Natural killer cell (primary cell): Measurements from ENCODE around the gene CLDN1. TPM values are rescaled to one million over a fixed set of nuclear protein-coding genes. Genes with fewer than 3 reads are reported as not detected.

Experiments used
- ATAC-seq, 3 donors: fragments of 150-1000 bp in 2 of 3; fragments of 200-7000 bp in 1 of 3; cut with Tn5 transposase; 1 replicate in 1 of 3; 2 replicates in 2 of 3; pipeline ENCODE4 v1.10.0; 2021; ENCODE audit warnings: mild to moderate bottlenecking in 2 of 3, moderate library complexity in 2 of 3
- DNase-seq, 2 donors: peaks; one replicate each; pipeline versions ENCODE4 v3.0.0 to v3.0.0-alpha.2; 2013 to 2021; ENCODE audit warnings: mixed read lengths in 1 of 2
- H3K27ac ChIP-seq: one replicate; pipeline ENCODE4 v1.5.1; 2013; ENCODE audit warnings: mild to moderate bottlenecking, low read length
- H3K27me3 ChIP-seq: one replicate; pipeline ENCODE4 v1.6.1; 2013; ENCODE audit warnings: low read length; ENCODE audit not compliant: control insufficient read depth, insufficient read depth
- H3K36me3 ChIP-seq: one replicate; pipeline ENCODE4 v1.6.1; 2013; ENCODE audit warnings: low read length; ENCODE audit not compliant: control insufficient read depth, insufficient read depth
- H3K4me1 ChIP-seq: one replicate; pipeline ENCODE4 v1.6.1; 2013; ENCODE audit warnings: low read length; ENCODE audit not compliant: control insufficient read depth, insufficient read depth
- H3K4me3 ChIP-seq: one replicate; pipeline ENCODE4 v1.5.1; 2013; ENCODE audit warnings: low read length
- H3K9me3 ChIP-seq: one replicate; pipeline ENCODE4 v1.6.1; 2013; ENCODE audit warnings: low read length; ENCODE audit not compliant: control insufficient read depth, insufficient read depth
- H3K27ac Mint-ChIP-seq, 2 donors: one replicate each; pipeline ENCODE4 v1.8.0; 2022; ENCODE audit warnings: mild to moderate bottlenecking in 2 of 2, mixed read lengths in 2 of 2, moderate library complexity in 1 of 2
- H3K27me3 Mint-ChIP-seq, 2 donors: one replicate each; pipeline ENCODE4 v1.8.0; 2022; ENCODE audit warnings: low read depth in 2 of 2, mixed read lengths in 2 of 2
- H3K36me3 Mint-ChIP-seq: one replicate; pipeline ENCODE4 v1.8.0; 2022; ENCODE audit warnings: mixed read lengths
- H3K4me1 Mint-ChIP-seq, 2 donors: one replicate each; pipeline ENCODE4 v1.8.0; 2022; ENCODE audit warnings: mixed read lengths in 2 of 2
- H3K4me3 Mint-ChIP-seq: one replicate; pipeline ENCODE4 v1.8.0; 2022; ENCODE audit warnings: mild to moderate bottlenecking, moderate library complexity, mixed read lengths
- H3K9me3 Mint-ChIP-seq, 2 donors: one replicate each; pipeline ENCODE4 v1.8.0; 2022; ENCODE audit warnings: mixed read lengths in 2 of 2
- WGBS: methylation state at CpG from one replicate; pipeline ENCODE4 v1.1.7; 2013; ENCODE audit warnings: missing lambda C conversion rate; ENCODE audit not compliant: insufficient coverage; 5-methylcytosine and 5-hydroxymethylcytosine counted together
- intact Hi-C: fragments of 100-400 bp; cut with micrococcal nuclease; formaldehyde crosslinking; loops from one replicate; pipeline ENCODE4 v1.14.2; 2022
- total RNA-seq, 4 donors: library from RNA; stranded (reverse); fragments of 120-200 nt in 1 of 4; gene quantifications; one replicate each; pipeline versions ENCODE4 v1.2.3 to v1.2.4, GENCODE V29; 2013 to 2022
- TF ChIP-seq, protein P1 (sequence below): fragments of 200-600 bp; IDR thresholded peaks from one replicate; pipeline ENCODE4 v1.8.0; 2022; ENCODE audit warnings: antibody characterized with exemption

CLDN1 gene
- total RNA-seq, 3 donors from 2014 or later (not counting 1 experiment from before 2014, with no cell fraction given), result not detected

DNA sequence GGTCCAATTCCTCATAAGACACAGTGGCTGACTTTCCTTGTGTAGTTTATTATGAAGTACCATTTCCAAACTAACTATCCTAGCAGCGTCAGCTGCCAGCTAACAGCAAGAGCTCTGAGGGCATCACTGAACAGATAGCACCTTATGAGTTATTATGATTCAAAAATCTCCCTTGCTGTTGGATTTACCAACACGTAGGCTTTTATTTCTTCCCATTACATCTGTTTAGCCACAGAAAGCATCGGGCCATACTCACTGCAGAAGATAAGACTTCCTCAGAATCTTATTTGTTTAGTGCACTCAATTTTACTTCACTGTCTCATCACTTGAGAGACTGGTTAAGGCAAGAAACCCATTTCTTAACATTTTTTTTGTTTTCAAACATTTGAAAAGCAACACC lies 16.2 kb downstream of the CLDN1 start:
- intact Hi-C loops, result no loop called here
- no peak overlapping the region for H3K27ac Mint-ChIP-seq
- no peak overlapping the region for H3K4me3 ChIP-seq
- no peak for DNase-seq
- H3K4me1 Mint-ChIP-seq, result no peaks in the 10 kb centered on the region
- WGBS, result 75% methylated on average over 3 of the region's 3 CpGs
- H3K4me1 ChIP-seq, result no peaks in the 10 kb centered on the region
- no peaks in the 10 kb centered on the region for H3K27me3 Mint-ChIP-seq
- no peaks in the 10 kb centered on the region for H3K27me3 ChIP-seq
- H3K9me3 Mint-ChIP-seq, result peaks cover 3 to 4% of the 10 kb centered on the region in 2 donors
- ATAC-seq, result no peak
- no peaks in the 10 kb centered on the region for H3K36me3 ChIP-seq
- no peak overlapping the region for H3K4me3 Mint-ChIP-seq
- H3K36me3 Mint-ChIP-seq, result no peaks in the 10 kb centered on the region
- no peaks in the 10 kb centered on the region for H3K9me3 ChIP-seq
- H3K27ac ChIP-seq, result no peak overlapping the region
- TF ChIP-seq, protein P1, sequence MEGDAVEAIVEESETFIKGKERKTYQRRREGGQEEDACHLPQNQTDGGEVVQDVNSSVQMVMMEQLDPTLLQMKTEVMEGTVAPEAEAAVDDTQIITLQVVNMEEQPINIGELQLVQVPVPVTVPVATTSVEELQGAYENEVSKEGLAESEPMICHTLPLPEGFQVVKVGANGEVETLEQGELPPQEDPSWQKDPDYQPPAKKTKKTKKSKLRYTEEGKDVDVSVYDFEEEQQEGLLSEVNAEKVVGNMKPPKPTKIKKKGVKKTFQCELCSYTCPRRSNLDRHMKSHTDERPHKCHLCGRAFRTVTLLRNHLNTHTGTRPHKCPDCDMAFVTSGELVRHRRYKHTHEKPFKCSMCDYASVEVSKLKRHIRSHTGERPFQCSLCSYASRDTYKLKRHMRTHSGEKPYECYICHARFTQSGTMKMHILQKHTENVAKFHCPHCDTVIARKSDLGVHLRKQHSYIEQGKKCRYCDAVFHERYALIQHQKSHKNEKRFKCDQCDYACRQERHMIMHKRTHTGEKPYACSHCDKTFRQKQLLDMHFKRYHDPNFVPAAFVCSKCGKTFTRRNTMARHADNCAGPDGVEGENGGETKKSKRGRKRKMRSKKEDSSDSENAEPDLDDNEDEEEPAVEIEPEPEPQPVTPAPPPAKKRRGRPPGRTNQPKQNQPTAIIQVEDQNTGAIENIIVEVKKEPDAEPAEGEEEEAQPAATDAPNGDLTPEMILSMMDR, result no peak

DNA sequence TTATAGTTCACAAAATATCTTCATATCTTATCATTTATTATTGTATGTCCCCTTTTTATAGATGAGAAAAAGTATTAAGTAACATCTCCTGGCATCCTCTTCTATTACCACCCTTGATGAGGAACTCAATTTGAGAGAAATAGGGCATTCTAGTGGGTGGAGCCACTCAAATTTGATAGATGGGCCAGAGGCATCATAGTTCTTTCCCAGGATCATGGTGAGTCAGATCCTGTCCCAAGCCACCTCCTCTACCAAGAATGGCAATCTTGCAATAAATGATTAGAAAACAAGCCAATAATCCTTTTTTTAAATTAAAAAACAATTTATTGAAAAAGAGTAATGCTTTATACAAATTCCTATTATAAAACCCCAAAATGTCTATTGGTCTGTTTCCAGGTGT lies 16.8 kb downstream of the CLDN1 start:
- H3K27me3 Mint-ChIP-seq, result no peaks in the 10 kb centered on the region
- H3K4me1 ChIP-seq, result no peaks in the 10 kb centered on the region
- DNase-seq, result no peak
- H3K36me3 Mint-ChIP-seq, result no peaks in the 10 kb centered on the region
- no peaks in the 10 kb centered on the region for H3K4me1 Mint-ChIP-seq
- ATAC-seq, result no peak
- peaks cover 3 to 4% of the 10 kb centered on the region in 2 donors for H3K9me3 Mint-ChIP-seq
- TF ChIP-seq, protein P1, result no peak
- no peak overlapping the region for H3K4me3 ChIP-seq
- H3K27me3 ChIP-seq, result no peaks in the 10 kb centered on the region
- H3K4me3 Mint-ChIP-seq, result no peak overlapping the region
- intact Hi-C loops, result no loop called here
- no peak overlapping the region for H3K27ac Mint-ChIP-seq
- no peak overlapping the region for H3K27ac ChIP-seq
- H3K9me3 ChIP-seq, result no peaks in the 10 kb centered on the region
- no peaks in the 10 kb centered on the region for H3K36me3 ChIP-seq

DNA sequence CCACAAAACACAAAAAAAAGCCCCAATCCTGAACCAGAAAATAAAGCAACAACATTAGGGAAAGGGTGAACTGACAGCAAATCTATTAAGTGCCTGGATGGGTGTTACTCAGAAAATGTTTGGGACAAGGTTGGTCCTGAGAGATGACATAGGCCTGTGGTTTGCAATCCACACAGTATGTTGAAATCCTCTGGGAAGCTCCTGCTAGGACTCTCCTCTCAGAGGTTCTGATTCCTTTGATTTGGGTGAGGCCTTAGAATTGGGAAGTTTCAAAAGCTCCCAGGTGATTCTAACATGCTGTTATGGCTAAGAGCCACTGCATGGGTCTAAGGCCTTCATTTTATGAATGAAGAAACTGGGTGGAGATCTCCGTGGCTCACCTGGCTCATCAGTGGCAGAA lies 18.4 kb downstream of the CLDN1 start:
- H3K4me3 ChIP-seq, result no peak overlapping the region
- WGBS, result 93% methylated on average over 1 of the region's 1 CpG
- no peaks in the 10 kb centered on the region for H3K27me3 ChIP-seq
- no peak overlapping the region for H3K27ac Mint-ChIP-seq
- ATAC-seq, result no peak
- H3K4me1 ChIP-seq, result no peaks in the 10 kb centered on the region
- TF ChIP-seq, protein P1, result no peak
- no peak overlapping the region for H3K27ac ChIP-seq
- no peak for DNase-seq
- peaks cover 4 to 6% of the 10 kb centered on the region in 2 donors for H3K9me3 Mint-ChIP-seq
- H3K4me3 Mint-ChIP-seq, result no peak overlapping the region
- no peaks in the 10 kb centered on the region for H3K9me3 ChIP-seq
- H3K36me3 ChIP-seq, result no peaks in the 10 kb centered on the region
- H3K36me3 Mint-ChIP-seq, result no peaks in the 10 kb centered on the region
- H3K4me1 Mint-ChIP-seq, result no peaks in the 10 kb centered on the region
- intact Hi-C loops, result no loop called here
- no peaks in the 10 kb centered on the region for H3K27me3 Mint-ChIP-seq

DNA sequence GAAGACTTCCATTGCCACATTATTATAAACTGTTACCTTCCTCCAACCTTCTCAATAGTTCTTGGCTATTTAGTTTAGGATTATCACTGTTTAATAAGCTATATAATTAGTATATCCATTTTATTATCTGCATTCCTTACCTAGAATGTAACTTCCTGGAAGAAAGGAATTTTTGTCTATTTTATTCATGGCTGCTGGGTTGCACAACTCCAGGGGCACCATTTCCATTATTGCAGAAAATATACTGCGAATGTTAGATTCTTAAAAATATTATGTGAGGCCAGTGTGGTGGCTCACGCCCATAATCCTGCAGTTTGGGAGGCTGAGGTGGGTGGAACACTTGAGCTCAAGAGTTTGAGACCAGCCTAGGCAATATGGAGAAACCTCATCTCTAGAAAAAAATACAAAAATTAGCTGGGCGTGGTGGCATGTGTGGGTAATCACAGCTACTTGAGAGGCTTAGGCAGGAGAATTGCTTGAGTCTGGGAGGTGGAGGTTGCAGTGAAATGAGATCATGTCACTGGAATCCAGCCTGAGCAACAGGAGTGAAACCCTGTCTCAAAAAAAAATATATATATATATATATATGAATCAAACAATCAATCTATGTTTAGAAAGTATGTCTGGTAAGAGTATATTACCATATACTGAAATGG lies 19.9 kb downstream of the CLDN1 start:
- H3K27me3 ChIP-seq, result no peaks in the 10 kb centered on the region
- no peak overlapping the region for H3K4me3 ChIP-seq
- TF ChIP-seq, protein P1, result no peak
- H3K27ac ChIP-seq, result no peak overlapping the region
- no peaks in the 10 kb centered on the region for H3K9me3 ChIP-seq
- Mint-ChIP-seq H3K4me3 (no peak overlapping the region), H3K27me3 (no peaks in the 10 kb centered on the region), H3K9me3 (peaks cover 3 to 6% of the 10 kb centered on the region in 2 donors), H3K4me1 (no peaks in the 10 kb centered on the region), H3K36me3 (no peaks in the 10 kb centered on the region), H3K27ac (no peak overlapping the region)
- no peaks in the 10 kb centered on the region for H3K4me1 ChIP-seq
- no peak for ATAC-seq
- 86% methylated on average over 3 of the region's 3 CpGs for WGBS
- H3K36me3 ChIP-seq, result no peaks in the 10 kb centered on the region
- intact Hi-C loops, result no loop called here
- no peak for DNase-seq
